ENCODE data around the gene GCN1. TPM values are rescaled to one million over a fixed set of nuclear protein-coding genes. Genes with fewer than 3 reads are reported as not detected.

The GCN1 gene
- total RNA-seq, 1 donor from 2014 or later, result 49.0 TPM

DNA sequence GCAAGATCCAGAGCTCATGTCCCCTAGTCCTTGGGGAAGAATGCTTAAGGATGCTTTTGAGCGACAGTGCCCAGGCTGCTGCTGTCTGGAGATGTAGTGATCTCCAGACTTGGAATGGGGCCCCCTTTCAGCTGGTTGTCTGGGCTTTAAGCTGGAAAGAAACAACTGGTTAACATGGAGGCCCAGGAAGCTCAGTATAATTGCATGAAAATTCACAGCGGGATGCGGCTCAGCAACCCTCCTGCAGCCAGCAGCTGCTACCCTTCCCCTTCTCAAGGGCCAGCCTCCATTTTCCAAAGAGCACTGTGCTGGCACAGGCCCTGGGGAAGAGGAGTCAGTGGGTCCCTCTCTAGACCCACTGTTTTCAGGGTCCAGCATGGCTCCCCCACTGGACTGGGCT is 104.3 kb downstream of the GCN1 start:
- no peak for DNase-seq (ENCODE audit: low spot score in 2 of 2)
- H3K27ac ChIP-seq, result no peak overlapping the region
- no peaks in the 10 kb centered on the region for H3K9me3 ChIP-seq
- intact Hi-C loops (cut with DNase I), result no loop called here
- TF ChIP-seq, protein P1, sequence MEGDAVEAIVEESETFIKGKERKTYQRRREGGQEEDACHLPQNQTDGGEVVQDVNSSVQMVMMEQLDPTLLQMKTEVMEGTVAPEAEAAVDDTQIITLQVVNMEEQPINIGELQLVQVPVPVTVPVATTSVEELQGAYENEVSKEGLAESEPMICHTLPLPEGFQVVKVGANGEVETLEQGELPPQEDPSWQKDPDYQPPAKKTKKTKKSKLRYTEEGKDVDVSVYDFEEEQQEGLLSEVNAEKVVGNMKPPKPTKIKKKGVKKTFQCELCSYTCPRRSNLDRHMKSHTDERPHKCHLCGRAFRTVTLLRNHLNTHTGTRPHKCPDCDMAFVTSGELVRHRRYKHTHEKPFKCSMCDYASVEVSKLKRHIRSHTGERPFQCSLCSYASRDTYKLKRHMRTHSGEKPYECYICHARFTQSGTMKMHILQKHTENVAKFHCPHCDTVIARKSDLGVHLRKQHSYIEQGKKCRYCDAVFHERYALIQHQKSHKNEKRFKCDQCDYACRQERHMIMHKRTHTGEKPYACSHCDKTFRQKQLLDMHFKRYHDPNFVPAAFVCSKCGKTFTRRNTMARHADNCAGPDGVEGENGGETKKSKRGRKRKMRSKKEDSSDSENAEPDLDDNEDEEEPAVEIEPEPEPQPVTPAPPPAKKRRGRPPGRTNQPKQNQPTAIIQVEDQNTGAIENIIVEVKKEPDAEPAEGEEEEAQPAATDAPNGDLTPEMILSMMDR (IDR thresholded peaks at IDR 0.05), result no peak
- H3K4me3 ChIP-seq, result no peak overlapping the region
- H3K36me3 ChIP-seq, result peaks cover 7 to 24% of the 10 kb centered on the region in 2 donors
- H3K27me3 ChIP-seq, result no peaks in the 10 kb centered on the region
- H3K4me1 ChIP-seq, result peaks cover 4 to 5% of the 10 kb centered on the region in 2 donors

DNA sequence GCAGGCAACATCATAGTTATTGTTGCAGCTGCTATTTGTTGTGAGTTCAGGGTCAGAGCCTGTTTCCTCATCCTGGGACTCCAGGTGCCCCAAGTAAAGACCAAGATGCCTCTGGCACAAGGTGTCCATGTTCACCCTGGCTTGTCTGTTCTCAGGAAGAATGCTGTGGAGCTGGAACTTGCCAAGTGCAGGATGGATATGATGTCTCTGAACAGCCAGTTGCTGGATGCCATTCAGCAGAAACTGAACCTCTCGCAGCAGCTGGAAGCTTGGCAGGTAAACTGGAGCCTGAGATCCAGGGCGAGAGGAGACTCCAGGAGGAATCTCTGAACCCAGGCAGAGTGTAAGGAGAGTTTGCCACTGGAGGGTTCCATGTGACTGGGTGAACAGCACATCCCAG is 104.7 kb downstream of the GCN1 start:
- Histone ChIP-seq H3K4me1 (peaks cover 4 to 5% of the 10 kb centered on the region in 2 donors), H3K36me3 (peaks cover 3 to 21% of the 10 kb centered on the region in 2 donors), H3K9me3 (no peaks in the 10 kb centered on the region), H3K27ac (no peak overlapping the region), H3K27me3 (no peaks in the 10 kb centered on the region), H3K4me3 (no peak overlapping the region)
- intact Hi-C loops (cut with DNase I), result loop anchor here (5.0 kb wide), 1 partner anchor 422 kb away; the partner anchor contains the start of gene PRKAB1
- TF ChIP-seq, protein P1 (IDR thresholded peaks at IDR 0.05), result no peak
- no peak for DNase-seq (ENCODE audit: low spot score in 2 of 2)

DNA sequence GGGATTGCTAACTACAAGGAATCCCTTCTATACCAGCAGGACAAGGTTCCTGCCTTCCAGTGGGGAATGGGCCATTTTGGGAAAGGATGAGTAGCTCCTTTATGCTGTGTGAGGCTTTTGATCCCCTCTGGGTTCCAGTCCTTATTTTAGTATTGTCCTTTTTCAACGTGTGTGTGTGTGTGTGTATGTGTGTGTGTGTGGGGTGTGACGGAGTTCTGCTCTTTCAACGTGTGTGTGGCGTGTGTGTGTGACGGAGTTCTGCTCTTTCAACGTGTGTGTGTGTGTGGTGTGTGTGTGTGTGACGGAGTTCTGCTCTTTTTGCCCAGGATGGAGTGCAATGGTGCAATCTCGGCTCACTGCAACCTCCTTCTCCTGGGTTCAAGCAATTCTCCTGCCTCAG is 105.4 kb downstream of the GCN1 start:
- Histone ChIP-seq H3K36me3 (peaks cover 0 to 14% of the 10 kb centered on the region in 2 donors), H3K9me3 (no peaks in the 10 kb centered on the region), H3K27me3 (no peaks in the 10 kb centered on the region), H3K4me1 (peaks cover 4 to 5% of the 10 kb centered on the region in 2 donors), H3K4me3 (no peak overlapping the region), H3K27ac (no peak overlapping the region)
- intact Hi-C loops (cut with DNase I), result loop anchor here (5.0 kb wide), 1 partner anchor 422 kb away; the partner anchor contains the start of gene PRKAB1
- TF ChIP-seq, protein P1 (IDR thresholded peaks at IDR 0.05), result no peak
- DNase-seq (ENCODE audit: low spot score in 2 of 2), result no peak

DNA sequence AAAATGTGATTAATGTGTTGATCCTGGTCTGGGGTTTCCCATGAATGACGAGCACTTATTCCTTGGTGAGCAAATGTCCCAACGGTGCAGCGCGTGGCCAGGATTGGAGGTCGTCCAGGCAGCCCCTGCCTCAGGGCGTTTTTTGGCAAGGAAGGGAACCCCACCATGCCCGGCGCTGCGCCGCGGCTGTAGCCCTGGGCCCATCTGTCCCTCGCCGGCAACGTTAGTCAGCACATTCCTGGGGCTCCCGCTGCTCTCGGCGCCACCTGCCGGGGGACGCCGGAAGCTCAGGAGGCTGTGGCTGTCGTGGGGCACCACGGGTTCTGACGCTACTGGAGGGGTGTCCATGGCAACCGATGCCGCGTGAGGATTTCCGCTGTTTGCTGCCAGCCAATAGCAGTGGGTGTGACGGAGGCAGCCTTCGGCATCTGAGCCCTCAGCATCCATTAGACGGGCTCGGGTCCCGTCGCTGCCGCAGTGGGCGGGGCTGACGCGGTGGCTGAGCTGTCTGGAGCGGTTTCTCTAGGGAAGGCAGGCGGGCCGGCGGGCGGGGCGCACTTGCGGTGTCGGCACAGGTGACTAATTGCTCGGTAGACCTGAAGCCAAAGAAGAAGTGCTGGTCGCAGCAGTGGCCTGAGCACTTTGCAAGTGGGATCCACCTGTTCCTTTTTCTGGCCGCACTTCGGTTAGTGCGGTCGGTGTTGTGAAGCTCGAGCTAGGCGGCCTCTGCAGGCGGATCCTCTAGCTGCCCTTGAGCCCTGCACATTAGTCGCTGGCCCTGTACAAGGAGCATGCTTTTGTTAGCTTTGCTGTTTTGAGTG is 107.5 kb downstream of the GCN1 start:
- intact Hi-C loops (cut with DNase I), result loop anchor here (1.0 to 5.0 kb wide), 3 partner anchors 13 to 420 kb away; partner anchors contain the start of gene PRKAB1
- peak overlapping the region; percentile 43 to 62 for H3K27ac ChIP-seq
- H3K27me3 ChIP-seq, result no peaks in the 10 kb centered on the region

DNA sequence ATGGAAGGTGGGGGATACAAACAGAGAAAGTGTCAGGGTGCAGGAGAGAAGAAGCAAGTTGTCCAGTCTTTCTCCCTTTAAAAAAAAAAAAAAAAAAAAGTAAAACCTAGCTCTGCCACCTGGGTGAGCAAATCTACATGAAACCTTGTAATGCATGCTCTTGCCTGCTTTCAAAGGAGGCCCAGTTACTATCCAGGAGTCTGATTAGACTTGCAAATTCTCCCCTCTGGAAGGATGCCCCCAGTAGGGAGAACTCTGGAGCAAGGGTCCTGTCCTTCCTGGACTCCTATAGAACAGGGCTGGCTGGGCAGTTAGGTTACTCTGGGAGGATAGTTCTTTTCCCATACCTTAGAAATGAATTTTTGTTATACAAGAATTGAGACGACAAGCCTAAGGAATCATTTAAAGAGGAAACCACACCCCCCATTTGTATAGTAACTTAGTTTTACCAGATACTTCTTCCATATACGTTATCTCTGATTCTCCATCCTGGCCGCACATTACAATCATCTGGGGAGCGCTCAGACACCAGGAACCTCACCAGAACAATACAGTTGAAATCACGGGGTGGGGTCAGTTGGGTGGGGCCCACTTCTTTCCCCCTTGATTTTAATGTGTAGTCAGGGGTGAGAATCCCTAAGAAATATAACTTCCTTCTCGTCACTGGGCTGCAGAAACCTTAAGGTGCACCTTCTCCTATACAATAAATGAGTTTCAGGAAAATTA is 108.4 kb downstream of the GCN1 start:
- TF ChIP-seq, protein P1 (IDR thresholded peaks at IDR 0.05), result no peak
- H3K9me3 ChIP-seq, result no peaks in the 10 kb centered on the region
- peak overlapping the region; percentile 51 to 63 for H3K4me3 ChIP-seq
- peak overlapping the region; percentile 43 to 62 for H3K27ac ChIP-seq
- H3K27me3 ChIP-seq, result no peaks in the 10 kb centered on the region
- peaks cover 4 to 5% of the 10 kb centered on the region in 2 donors for H3K4me1 ChIP-seq
- H3K36me3 ChIP-seq, result no peaks in the 10 kb centered on the region
- DNase-seq (ENCODE audit: low spot score in 2 of 2), result no peak
- intact Hi-C loops (cut with DNase I), result loop anchor here (5.0 kb wide), 1 partner anchor 419 kb away; the partner anchor contains the start of gene PRKAB1

More for the DNA sequence above, 107.5 kb downstream of the GCN1 start:
- Histone ChIP-seq H3K4me1 (peaks cover 4 to 5% of the 10 kb centered on the region in 2 donors), H3K9me3 (no peaks in the 10 kb centered on the region), H3K36me3 (no peaks in the 10 kb centered on the region), H3K4me3 (peak overlapping the region; percentile 51 to 63)
- TF ChIP-seq, protein P1 (IDR thresholded peaks at IDR 0.05), result peak; percentile 92 to 98 (median 96)
- DNase-seq (ENCODE audit: low spot score in 2 of 2), result peak; percentile 98 to 100

All from ascending aorta (tissue), 2 donors.